ENCODE results near the gene CDPF1.
"Not testable (repeated sequence)": the region's sequence is repeated elsewhere in the genome, so short reads cannot be mapped to it uniquely, and the experiment has no call there.

The CDPF1 gene

DNA sequence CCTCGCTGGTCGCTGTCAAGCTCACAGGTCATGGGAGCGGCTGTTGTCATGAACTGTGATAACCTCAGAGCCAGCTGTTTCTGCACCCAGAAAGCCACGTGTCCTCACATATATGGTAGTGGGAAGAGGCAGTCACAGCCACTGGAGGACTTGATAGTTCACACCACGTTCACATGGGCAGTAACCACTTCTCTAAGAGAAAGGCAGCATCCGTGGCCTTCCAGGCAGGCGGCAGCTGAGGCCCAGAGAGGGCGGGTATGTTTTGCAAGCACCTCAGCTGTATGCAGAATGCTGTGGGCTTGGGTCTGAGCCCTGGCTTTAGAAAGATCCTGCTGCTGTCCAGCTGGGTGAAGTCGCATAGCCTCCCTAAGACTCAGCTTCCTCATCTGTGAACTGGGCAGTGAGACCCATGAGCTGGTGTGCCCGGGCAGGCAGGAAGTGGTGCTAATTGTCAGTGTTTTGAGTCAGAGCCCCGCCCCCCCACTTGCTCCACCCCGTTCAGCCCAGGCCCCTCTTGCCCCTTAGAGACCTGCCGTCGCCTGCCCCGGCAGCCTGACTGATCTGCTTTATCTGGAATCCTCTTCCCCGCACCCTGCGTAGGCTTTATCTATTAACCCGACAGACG is 31.0 kb upstream of the CDPF1 start:
- no peak for DNase-seq

DNA sequence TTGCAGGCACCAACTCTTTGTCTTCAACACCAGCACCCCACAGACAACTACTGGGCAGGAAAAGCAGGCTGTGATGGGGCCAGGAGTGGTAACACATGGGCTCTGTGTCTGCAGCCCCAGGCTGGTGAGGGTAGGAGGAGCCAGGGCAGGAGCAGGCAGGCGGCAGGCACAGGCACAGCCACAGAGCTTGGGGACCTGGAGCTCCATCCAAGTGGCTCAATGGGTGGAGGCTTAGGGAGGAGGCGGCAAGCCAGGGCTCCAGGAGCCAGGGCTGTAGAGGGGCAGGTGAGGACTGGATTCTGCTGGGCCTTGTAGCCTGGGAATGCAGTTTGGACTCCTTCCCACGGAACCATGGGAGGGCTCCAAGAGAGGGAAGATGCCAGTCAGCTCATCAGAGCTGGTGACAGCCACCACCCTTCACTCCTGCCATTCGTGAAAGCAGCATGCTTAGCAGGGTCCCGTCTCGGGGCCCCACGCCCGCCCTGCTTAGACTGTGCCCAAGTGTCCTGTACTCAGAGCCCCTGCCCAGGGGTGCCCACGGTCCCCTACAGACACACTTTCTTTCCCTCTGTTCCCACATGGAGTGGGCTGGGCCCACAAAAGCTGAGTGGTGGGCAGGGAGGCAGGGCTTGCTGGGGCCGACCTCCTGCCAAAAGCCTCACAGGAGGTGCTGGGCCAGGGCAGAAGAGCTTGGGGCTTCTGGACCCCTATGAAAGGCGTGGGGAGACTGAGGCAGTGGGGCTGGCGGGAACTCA is 30.1 kb upstream of the CDPF1 start:
- no peak for DNase-seq

DNA sequence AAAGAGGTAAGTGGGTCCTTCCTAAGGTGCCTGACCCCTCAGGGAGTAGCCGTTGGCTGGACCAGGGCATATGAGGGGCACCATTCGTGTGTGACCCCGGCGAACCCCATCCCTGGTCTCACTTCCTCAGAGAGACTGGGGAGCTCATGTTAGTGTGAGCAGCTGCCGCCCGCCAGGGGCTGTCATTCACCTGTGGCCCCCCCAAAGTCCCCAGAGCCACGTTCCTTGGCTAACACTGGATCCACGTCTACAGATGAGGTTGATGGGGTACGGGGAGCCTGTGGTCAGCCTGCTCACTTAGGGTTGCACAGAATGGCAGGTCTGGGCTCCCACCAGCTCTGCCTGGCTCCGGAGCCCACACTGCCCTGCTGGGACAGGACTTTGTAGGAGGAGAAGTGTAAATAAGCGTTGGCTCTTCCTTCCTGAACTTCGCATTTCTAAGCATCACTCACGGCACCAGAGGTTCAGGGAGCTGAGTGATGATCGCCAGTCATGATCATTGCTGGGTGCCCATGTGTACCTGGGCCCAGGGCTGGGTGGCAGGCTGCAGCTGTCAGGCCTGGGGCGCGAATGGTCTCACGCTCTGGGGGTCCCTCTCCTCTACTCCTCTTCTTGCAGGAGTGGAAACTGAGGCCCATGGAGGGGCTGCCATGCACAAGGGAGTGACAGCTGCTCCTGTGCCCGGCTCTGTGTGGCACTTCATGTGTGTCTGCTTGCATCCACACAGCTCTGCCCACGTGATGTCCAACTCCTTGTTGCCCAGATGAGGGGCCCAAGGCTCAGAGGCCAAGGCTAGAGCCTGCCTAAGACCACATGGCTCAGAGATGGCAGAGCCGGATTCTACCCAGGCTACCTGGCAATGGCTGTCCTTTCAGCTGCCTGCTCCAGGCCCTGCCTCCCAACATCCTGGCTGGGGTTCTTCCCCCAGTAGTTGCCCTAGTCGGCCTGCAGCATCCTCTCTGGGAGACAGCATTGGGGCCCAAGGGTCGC is 28.9 kb upstream of the CDPF1 start:
- DNase-seq = no peak

DNA sequence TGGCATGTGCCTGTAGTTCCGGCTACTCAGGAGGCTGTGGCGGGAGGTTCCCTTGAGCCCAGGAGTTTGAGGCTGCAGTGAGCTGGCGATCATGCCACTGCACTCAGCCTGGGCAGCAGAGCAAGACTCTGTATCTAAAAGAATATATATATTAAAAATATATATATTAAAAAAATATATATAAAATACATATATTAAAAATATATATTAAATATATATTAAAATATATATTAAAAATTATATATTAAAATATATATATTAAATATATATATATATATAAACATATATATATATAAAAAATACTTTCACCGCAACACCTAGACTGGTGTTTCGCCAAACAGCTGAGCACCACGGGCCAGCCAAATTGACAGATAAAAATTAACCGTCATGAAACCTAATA is 26.5 kb upstream of the CDPF1 start:
- DNase-seq = no peak

DNA sequence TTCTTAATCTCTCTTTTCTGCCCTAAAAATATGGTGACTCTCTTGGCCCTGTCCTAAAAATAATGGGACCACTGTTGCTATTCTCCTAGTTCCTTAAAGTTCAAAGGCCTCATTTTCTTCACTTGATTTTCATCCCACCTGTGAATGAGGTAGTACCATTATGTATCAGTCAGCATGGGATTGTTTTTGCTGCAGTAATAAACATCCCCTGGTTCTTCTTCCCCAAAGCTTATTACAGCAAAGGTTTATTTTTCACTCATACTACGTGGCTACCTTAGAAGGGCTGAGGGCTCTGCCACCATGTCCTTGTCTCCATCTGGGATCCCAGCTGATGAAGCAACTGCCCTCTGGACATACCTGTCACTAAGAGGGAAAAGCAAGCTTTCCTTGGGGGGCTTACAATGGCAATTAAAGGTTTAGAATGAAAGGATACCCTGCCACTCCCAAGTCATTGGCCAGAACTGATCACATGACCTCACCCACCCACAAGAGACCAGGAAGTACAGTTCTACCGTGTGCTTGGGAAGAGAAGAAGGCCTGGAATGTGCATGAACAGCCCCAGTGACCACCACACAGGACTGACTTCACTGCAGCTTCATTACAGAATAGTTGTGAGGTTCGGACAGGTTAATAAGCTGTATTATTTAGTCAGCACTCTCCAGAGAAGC is 25.5 kb upstream of the CDPF1 start:
- no peak for DNase-seq

DNA sequence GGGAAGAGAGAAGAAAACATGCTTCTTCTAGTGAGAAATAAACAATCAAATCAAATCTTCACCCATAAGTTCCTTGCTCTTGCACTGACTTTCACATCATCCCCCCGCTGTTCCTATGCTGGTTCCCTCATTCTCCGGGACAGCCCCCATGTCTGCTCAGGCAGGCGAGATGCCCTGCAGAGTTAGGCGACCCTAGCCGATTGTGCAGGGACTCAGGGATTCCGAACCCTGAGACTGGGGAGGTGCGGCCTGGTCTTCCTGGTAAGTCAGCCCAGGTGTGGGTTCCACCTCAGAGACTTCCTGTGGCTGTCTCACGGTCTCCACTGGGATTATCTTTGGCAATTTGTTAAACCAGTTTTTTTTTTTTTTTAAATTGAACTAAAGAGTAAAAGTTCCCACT is 24.3 kb upstream of the CDPF1 start:
- no peak for DNase-seq

DNA sequence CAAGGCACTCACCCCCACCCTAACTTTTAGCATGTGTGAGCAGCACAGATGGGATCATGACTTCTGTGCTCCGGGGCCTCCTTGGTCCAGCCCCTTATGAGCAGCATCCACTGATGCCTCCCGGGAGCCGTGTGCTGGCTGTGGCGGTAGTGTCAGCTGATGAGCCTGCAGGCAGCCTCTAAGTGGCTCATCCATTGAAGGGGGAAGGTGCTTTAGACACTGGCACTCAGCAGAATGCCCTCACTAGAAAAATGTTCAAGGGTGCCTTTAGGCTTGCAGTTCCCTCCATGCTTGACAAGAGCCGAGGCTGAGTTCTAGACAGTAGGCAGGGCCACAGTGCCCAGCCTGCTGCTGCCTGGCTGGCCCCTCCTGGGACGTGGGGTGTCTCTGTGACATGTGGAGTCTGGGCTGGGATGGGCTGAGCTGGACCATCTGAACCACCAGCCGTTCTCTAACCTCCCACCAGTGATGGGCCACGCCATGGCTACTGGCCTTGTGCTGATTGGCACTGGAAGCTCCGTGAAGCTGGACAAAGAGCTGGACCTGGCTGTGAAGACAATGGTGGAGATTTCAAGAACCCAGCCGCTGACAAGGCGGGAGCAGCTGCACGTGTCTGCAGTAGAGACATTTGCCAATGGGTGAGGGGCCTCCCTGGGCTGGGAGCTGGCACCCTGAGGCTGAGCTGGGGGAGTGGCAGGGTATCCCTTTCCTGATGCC is 23.5 kb upstream of the CDPF1 start:
- DNase-seq = no peak

DNA sequence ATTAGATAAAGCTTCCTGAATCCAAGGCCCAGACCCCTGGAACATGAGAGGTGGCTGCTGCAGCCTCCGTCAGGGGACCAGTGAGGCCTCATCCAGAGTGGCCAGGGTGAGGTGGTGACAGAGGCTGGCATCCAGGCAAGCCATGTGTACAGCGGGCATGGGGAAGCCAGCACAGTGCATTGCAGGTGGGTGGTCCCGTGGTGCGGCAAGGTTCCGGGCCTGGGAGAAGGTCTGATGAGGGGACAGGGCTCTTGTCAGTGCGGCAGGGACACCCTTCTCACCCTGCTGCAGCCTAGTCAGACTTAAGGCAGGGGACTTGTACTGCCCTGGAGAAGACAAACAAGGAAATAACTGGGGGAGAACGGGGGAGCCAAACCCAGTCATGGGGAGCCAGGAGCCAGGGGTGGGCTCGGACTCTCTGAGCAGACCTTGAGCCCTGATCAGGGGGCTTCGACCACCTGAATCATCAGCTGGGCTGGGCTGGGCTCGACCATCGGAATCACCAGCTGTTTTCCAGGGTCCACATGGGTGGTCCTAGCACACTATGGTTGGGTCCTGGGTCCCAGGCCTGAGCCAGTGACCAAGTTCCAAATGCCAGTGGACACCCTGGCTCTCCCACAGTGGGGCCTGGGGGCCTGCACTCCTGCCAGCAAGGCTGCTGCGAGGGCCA is 22.8 kb upstream of the CDPF1 start:
- DNase-seq = no peak

DNA sequence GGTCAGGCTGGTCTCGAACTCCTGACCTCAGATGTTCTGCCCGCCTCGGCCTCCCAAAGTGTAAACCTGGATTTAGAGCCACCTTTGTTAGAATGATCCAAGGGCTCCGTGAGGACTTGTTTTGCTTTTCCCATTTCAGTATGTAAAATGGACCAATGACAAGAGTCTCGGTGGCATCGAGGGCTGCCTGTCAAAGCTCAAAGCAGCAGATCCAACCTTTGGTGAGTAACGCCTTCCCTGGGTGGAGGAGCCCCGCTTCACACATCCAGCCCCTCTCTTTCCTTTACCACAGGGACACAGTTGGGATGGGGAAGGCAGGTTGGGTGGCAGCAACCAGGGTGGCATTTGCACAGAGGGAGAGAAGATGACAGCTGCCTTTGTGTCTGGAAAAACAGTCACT is 22.1 kb upstream of the CDPF1 start:
- no peak for DNase-seq

DNA sequence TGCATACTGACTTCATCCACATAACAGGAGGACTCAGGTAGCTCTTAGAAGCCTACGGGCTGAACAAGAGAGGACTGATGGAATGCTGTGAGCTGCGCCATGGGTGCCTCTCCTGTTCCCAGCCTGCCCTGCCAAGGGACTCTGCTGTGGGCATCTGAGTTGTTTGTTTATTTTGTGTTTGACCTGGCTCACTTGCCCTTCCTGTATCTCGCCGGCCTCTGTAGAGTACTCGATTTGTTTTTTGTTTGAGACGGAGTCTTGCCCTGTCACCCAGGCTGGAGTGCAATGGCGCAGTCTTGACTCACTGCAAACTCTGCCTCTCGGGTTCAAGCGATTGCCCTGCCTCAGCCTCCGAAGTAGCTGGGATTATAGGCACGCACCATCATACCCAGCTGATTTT is 19.5 kb upstream of the CDPF1 start:
- no peak for DNase-seq

DNA sequence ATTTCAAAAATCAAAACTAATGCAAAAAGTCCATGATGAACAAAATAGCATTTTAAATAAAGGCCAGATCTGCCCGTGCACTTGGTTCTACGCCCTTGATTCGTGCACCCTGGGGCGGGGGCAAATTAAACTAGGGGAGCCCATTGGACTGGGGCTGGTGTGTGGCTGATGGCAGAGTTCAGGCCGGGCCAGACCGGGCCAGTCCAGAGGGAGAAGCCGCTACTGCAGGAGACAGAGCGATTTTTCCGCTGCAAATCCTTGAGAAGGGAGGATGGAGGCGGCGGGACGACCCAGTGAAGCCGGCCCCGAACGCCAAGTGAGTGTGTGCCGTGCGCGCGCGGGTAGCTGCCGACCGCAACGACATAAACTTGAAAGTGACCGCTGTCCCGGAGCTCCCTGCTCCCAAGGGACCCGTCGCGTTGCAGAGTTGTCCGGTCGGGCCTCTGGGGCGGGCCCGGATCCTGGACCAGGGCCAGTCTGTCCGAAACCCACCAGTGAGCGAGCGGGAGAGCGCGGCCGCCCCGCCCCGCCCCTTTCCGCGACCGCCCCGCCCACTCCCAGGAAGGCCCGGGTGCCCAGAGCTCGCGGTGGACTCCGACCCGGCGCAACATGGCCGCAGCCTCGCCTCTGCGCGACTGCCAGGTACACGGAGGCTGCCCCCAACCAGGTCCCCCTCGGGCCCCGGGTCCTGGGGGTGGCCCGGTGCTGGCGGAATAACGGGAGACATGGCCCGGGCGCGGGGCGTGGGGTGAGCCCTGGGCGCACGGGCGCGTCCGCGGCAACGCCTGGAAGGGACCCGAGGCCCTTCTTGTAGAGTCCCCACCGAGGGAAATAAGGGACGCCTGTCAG is 17.6 kb upstream of the CDPF1 start, which contains the start of gene TTC38:
TTC38 (plus strand) TSS at position 578 of the 849 bp plus-strand sequence; CDS start at position 610, 32 bp downstream.
- DNase-seq = peak; percentile 16

DNA sequence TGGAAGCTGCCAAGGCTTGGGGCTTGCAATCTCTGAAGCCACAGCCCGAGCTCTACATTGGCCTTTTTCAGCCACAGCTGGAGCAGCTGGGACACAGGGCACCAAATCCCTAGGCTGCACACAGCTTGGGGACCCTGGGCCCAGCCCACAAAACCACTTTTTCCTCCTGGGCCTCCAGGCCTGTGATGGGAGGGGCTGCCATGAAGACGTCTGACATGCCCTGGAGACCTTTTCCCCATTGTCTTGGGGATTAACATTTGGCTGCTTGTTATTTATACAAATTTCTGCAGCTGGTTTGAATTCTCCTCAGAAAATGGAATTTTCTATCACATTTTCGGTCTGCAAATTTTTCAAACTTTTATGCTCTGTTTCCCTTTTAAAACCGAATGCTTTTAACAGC is 15.5 kb upstream of the CDPF1 start:
- DNase-seq = not testable (repeated sequence)

DNA sequence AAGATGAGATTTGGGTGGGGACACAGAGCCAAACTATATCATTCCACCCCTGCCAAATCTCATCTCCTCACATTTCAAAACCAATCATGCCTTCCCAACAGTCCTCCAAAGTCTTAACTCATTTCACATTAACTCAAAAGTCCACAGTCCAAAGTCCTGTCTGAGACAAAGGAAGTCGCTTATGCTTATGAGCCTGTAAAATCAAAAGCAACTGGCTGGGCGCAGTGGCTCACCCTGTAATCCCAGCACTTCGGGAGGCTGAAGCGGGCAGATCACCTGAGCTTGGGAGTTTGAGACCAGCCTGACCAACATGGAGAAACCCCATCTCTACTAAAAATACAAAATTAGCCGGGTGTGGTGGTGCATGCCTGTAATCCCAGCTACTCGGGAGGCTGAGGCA is 14.4 kb upstream of the CDPF1 start:
- not testable (repeated sequence) for DNase-seq

DNA sequence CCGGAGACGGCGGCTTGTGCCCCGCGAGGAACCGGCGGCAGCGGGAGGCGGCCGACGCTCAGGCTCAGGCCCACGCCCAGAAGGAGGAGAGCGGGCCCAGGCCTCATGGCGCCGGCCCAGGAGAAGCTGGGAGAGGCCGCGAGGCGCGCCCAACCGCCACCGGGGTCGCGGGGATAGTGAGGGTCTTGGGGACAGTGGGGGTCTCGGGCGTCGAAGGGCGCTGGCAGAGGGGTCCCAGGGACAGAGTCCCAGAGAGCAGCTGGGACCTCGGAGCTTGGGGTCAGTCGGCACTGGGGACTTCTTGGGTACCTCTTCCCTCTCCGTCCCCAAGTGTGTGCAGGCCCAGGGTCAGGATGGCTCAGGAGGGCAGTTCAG is 13.1 kb upstream of the CDPF1 start, which contains the start of gene PKDREJ:
PKDREJ (minus strand) TSS at position 128 of the 375 bp plus-strand sequence; CDS start at position 107, 21 bp downstream.
- DNase-seq = no peak

DNA sequence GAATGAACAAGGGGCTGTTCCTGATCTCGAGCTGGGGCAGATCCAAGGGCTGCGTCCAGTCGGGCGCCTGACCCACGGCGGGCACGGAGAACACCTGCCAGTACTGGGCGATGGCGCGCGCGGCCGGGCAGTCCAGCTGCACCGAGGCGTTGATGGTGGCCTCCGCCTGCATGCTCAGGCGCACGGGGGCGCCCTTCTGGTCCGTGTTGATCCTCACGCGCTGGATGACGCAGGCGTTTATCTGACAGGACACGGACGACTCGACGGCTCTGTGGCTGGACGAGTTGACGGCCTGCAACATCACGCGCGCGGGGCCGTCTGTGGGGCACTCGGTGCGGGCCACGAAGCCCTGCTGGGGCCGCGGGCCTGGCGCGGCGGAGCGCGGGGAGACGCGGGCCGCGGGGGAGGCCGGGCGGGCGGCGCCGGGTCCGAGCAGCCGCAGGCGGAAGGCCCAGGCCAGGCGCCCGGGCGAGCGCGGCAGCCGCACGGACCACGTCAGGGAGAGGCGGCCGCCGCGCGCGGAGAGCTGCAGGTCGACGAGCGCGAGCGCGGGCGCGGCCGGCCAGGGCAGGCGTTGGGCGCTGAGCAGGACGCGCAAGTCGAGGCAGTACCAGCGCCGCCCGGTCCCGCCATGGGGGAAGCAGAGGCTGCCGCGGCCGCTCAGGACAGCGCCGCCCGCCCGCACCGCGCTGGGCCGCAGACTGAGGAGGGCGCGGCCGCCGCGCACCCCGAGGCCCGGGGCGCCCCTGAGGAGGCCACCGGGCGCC is 12.5 kb upstream of the CDPF1 start:
- DNase-seq = no peak

DNA sequence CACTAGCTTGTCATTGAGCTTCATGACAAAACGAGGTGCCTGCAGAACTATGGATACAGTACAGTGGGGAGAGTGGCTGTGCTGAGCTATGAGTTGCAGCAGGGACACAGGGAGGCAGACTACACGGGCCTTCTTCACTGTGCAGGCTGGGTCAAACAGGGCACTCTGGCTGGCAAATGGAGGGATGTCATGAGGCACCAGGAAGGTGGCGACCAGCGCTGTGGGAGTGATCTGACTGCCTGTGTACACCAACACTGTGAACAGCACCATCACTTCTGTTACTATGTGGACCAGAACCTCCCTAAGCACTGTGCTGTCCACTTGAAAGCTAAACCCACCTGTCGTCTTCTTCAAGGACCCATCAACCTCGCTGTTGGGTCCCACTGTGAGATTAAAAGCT is 9.9 kb upstream of the CDPF1 start:
- no peak for DNase-seq

DNA sequence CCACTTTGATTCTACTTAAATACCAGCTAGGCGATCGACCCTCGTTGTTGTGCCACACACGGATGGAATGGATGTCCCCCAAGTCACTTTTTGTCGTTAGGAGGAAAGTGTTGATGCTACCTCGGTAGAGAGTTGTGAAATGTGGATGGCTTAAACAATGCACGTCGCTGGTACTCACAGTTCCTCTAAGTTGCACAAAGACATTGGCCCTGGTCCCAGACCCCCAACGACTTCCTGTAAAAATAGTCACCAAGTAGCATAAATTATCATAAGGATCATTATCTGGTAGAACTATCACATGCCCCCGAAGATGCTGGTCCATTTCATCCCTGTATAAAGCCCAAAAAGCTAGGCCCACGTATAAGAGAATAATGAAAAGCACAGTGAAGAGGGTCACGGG is 9.3 kb upstream of the CDPF1 start:
- DNase-seq = no peak

DNA sequence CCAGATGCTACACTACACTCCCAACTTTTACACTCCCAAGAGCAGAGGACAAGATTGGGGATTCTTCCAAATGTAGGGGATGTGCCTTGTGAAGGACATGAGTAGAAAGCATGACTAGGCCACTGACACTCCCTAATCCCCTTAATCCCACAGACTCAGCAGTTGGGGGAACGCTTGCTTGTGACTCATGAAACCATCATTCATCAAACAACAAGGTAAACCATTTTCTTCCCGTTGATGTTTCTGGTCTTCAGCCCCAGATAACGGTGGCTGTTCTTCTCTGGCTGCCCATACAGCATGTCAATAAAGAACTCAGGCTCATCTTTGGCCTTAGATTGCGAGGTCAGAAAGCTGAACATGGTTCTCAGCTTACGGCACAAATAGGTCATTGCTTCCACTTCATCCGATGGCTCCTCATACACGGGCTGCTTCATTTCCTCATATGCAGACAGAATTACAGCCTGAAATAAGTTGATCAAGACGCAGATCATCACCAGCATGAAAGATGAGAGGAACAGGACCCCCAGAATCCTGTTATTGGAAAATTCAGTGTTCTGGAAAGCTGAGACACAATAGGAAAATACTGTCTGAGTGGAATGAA is 6.4 kb upstream of the CDPF1 start:
- DNase-seq = no peak

DNA sequence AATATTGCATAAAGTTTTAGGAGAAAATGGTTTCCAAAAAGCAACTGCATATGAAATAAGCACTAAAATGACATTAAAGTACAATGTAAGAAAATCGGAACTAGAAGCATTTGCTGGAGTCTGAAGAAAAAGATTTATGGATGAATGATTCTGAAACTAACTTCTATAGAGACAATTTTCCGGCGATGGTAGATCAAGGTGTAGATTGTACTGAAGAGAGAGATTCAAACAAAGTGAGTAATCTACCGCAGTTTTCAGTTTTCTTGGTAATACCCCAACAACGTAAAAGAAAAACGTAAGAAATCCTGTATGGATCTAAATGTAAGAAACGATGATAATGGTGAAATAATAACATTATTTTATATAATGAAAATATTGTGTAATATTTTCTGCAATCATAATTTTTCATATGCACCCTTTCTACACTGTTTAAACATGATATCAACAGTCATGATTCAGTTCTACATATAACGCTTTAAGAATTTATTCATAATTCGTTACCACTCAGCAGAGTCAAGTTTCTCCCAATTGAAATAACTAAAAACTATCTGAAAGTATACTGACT is 1.8 kb upstream of the CDPF1 start:
- DNase-seq = no peak

Data from NCI-H446 treated with DMSO at 0.1 percent for 48 hours (cell line).